GM12878 (cell line): ENCODE measurements around the gene F10. TPM values are rescaled to one million over a fixed set of nuclear protein-coding genes. Genes with fewer than 3 reads are reported as not detected.

Source experiments
- ATAC-seq: fragments of 200-7000 bp; cut with Tn5 transposase; 3 replicates; pipeline ENCODE4 v1.9.1; 2020; ENCODE audit warnings: mild to moderate bottlenecking, moderate library complexity
- BruUV-seq: library from RNA; stranded (reverse); fragments of 400-500 nt; replicated peaks from 2 replicates; lab custom pipeline; 2021; lab: Mats Ljungman, UMichigan
- CTCF ChIA-PET: fragments of 300-600 bp; sonication (Branson Sonifier 250); formaldehyde crosslinking; extraction: SDS; loops from one replicate; lab custom pipeline; 2021; ENCODE audit warnings: inconsistent platforms; lab: Yijun Ruan, JAX
- POLR2A ChIA-PET: fragments of 350-600 bp; formaldehyde crosslinking; extraction: SDS; loops from one replicate; lab custom pipeline; 2021; ENCODE audit warnings: inconsistent platforms; lab: Charles Lee
- RAD21 ChIA-PET: fragments of 300-600 bp; sonication (Branson Sonifier 250); formaldehyde crosslinking; loops from one replicate; lab custom pipeline; 2023; ENCODE audit warnings: antibody characterized with exemption; ENCODE audit not compliant: unreplicated experiment; lab: Charles Lee
- SMC1A ChIA-PET: fragments of 300-600 bp; sonication (Branson Sonifier 250); formaldehyde crosslinking; loops from one replicate; lab custom pipeline; 2023; ENCODE audit not compliant: unreplicated experiment, uncharacterized antibody; lab: Charles Lee
- DNase-seq: peaks from one replicate; pipeline ENCODE4 v3.0.0-alpha.2; 2011; ENCODE audit warnings: low read depth, low spot score
- FAIRE-seq: peaks from 3 replicates; lab custom pipeline; 2011; peaks lifted over from hg19 to GRCh38; lab: Jason Lieb, UNC
- H2AFZ ChIP-seq: 2 replicates; pipeline ENCODE4 v1.6.0; 2011; ENCODE audit warnings: low read depth, low read length, control low read depth; ENCODE audit not compliant: control insufficient read depth
- H3K27ac ChIP-seq: 2 replicates; pipeline ENCODE4 v1.5.1; 2011; ENCODE audit warnings: control low read depth; ENCODE audit not compliant: control insufficient read depth, insufficient read depth
- H3K27me3 ChIP-seq, 2 experiments: replicated peaks in 1 of 2; 2 replicates each; pipeline versions ENCODE4 v1.6.0 to v1.6.1; 2011; ENCODE audit warnings: low read length in 1 of 2; ENCODE audit not compliant: control insufficient read depth in 2 of 2, insufficient read depth in 2 of 2
- H3K36me3 ChIP-seq, 2 experiments: 2 replicates each; pipeline ENCODE4 v1.5.1; 2011; ENCODE audit warnings: low read length in 1 of 2; ENCODE audit not compliant: control insufficient read depth in 2 of 2, insufficient read depth in 2 of 2
- H3K4me1 ChIP-seq: 2 replicates; pipeline ENCODE4 v1.6.1; 2011; ENCODE audit warnings: mild to moderate bottlenecking, low read length, moderate library complexity, mixed read lengths; ENCODE audit not compliant: control insufficient read depth, insufficient read depth
- H3K4me2 ChIP-seq: 2 replicates; pipeline ENCODE4 v1.6.0; 2011; ENCODE audit warnings: control low read depth; ENCODE audit not compliant: control insufficient read depth, insufficient read depth
- H3K4me3 ChIP-seq: fragments of 200-600 bp; sonication (generic); 2 replicates; pipeline ENCODE4 v1.5.1; 2016
- H3K79me2 ChIP-seq: 2 replicates; pipeline ENCODE4 v1.6.0; 2011; ENCODE audit warnings: low read length; ENCODE audit not compliant: control insufficient read depth, insufficient read depth
- H3K9ac ChIP-seq: 2 replicates; pipeline ENCODE4 v1.8.0; 2011; ENCODE audit warnings: low read length, control low read depth, mixed read lengths; ENCODE audit not compliant: control insufficient read depth, insufficient read depth
- H3K9me3 ChIP-seq: replicated peaks from 3 replicates; pipeline ENCODE4 v1.5.1; 2011; ENCODE audit warnings: mild to moderate bottlenecking, low read length; ENCODE audit not compliant: control insufficient read depth, insufficient read depth
- H4K20me1 ChIP-seq: 2 replicates; pipeline ENCODE4 v1.6.0; 2011; ENCODE audit not compliant: control insufficient read depth, insufficient read depth
- CBFB ChIP-seq: IDR thresholded peaks from 2 replicates; pipeline ENCODE4 v1.6.1; 2016; ENCODE audit warnings: antibody characterized with exemption, low read depth
- CEBPB ChIP-seq, 2 experiments: fragments of 150-350 bp in 1 of 2; IDR thresholded peaks; 2 replicates each; pipeline ENCODE4 v1.6.1; 2012 to 2014; ENCODE audit warnings: low read depth in 2 of 2, low read length in 2 of 2, borderline replicate concordance in 1 of 2, inconsistent platforms in 1 of 2
- CEBPZ ChIP-seq: fragments of 150-350 bp; IDR thresholded peaks from 2 replicates; pipeline ENCODE4 v1.6.1; 2016; ENCODE audit warnings: low read depth, low read length
- CREB1 ChIP-seq: IDR thresholded peaks from 2 replicates; pipeline ENCODE4 v1.6.1; 2012; ENCODE audit warnings: low read depth, mild to moderate bottlenecking, inconsistent platforms
- EED ChIP-seq: sonication (generic); IDR thresholded peaks from 2 replicates; pipeline ENCODE4 v1.6.1; 2016; ENCODE audit warnings: antibody characterized with exemption, low read depth
- EP300 ChIP-seq, 2 experiments: fragments of 150-350 bp in 1 of 2; IDR thresholded peaks; 2 replicates each; pipeline ENCODE4 v1.6.1; 2011 to 2012; ENCODE audit warnings: low read depth in 2 of 2, low read length in 2 of 2, borderline replicate concordance in 1 of 2, improper control_type of control experiment in 1 of 2, inconsistent platforms in 1 of 2; ENCODE audit not compliant: control insufficient read depth in 1 of 2
- ESRRA ChIP-seq: IDR thresholded peaks from 2 replicates; pipeline ENCODE4 v1.6.1; 2012; ENCODE audit warnings: mild to moderate bottlenecking, low read length, improper control_type of control experiment
- ETV6 ChIP-seq, 2 experiments: fragments of 450-650 bp in 1 of 2; IDR thresholded peaks in 1 of 2; conservative IDR thresholded peaks in 1 of 2; 2 replicates each; pipeline ENCODE4 v1.6.1; 2014; ENCODE audit warnings: antibody characterized with exemption in 1 of 2, borderline replicate concordance in 1 of 2, low read depth in 1 of 2, mild to moderate bottlenecking in 1 of 2, moderate library complexity in 1 of 2
- EZH2 ChIP-seq: IDR thresholded peaks from 2 replicates; pipeline ENCODE4 v1.6.1; 2012; ENCODE audit warnings: low read depth, mild to moderate bottlenecking, control low read depth, inconsistent platforms, low read length, borderline replicate concordance; ENCODE audit not compliant: control insufficient read depth
- GABPA ChIP-seq: IDR thresholded peaks from 2 replicates; pipeline ENCODE4 v1.6.1; 2014; ENCODE audit warnings: antibody characterized with exemption, low read depth, mild to moderate bottlenecking, inconsistent platforms
- HDGF ChIP-seq: fragments of 450-650 bp; IDR thresholded peaks from 2 replicates; pipeline ENCODE4 v1.6.1; 2016; ENCODE audit warnings: antibody characterized with exemption
- POLR2AphosphoS2 ChIP-seq: IDR thresholded peaks from 2 replicates; pipeline ENCODE4 v1.6.1; 2011; ENCODE audit warnings: low read depth, mild to moderate bottlenecking, low read length, improper control_type of control experiment, moderate library complexity
- SIX5 ChIP-seq: IDR thresholded peaks from 2 replicates; pipeline ENCODE4 v1.6.1; 2011; ENCODE audit warnings: mild to moderate bottlenecking, low read depth, low read length, moderate library complexity; ENCODE audit not compliant: severe bottlenecking
- ZNF217 ChIP-seq: fragments of 450-650 bp; IDR thresholded peaks from 2 replicates; pipeline ENCODE4 v1.6.1; 2017; ENCODE audit warnings: antibody characterized with exemption, mild to moderate bottlenecking
- WGBS: methylation state at CpG from one replicate; pipeline ENCODE4 v1.1.6; 2016; ENCODE audit warnings: low lambda C conversion rate; ENCODE audit not compliant: insufficient replicate concordance, insufficient coverage; ENCODE audit errors: missing lambda C conversion rate; 5-methylcytosine and 5-hydroxymethylcytosine counted together
- in situ Hi-C: fragments of 300-500 bp; cut with MboI; formaldehyde crosslinking; loops from 9 replicates; pipeline ENCODE4 v1.14.3; 2018; ENCODE audit warnings: mixed read lengths
- intact Hi-C: fragments of 100-400 bp; cut with micrococcal nuclease; formaldehyde crosslinking; loops from one replicate; pipeline ENCODE4 v1.14.2; 2022; ENCODE audit not compliant: unreplicated experiment
- polyA plus RNA-seq, 11 experiments: library from polyadenylated mRNA; depleted of rRNA in 4 of 11; unstranded in 6 of 11; stranded (reverse) in 5 of 11; fragments of >200 nt; fragmentation: Nextera tagmentation in 4 of 11; fragmentation: Illumina TruSeq in 1 of 11; extraction: Ambion mirVana in 4 of 11; extraction: Trizol in 1 of 11; gene quantifications; 1 replicate in 1 of 11; 2 replicates in 10 of 11; pipeline versions ENCODE4 v1.2.1 to v1.2.3, GENCODE V29; 2011 to 2016; ENCODE audit warnings: inconsistent platforms in 2 of 11, missing spikeins in 2 of 11, low read depth in 1 of 11
- total RNA-seq, 4 experiments: library from RNA; depleted of rRNA in 3 of 4; stranded (reverse); fragments of >200 nt in 3 of 4; fragmentation: Illumina TruSeq in 1 of 4; extraction: Trizol in 1 of 4; gene quantifications; 2 replicates each; pipeline versions ENCODE4 v1.2.1 to v1.2.3, GENCODE V29; 2013 to 2021
- TF ChIP-seq, protein P1 (sequence below): fragments of 450-650 bp; IDR thresholded peaks from 2 replicates; pipeline ENCODE4 v1.6.1; 2017; ENCODE audit warnings: mild to moderate bottlenecking, moderate library complexity

Gene F10
- total and polyA plus RNA-seq, 10 of the 15 experiments (the other 5 are each of a cell fraction or from before 2014, with no cell fraction given), result not detected

DNA sequence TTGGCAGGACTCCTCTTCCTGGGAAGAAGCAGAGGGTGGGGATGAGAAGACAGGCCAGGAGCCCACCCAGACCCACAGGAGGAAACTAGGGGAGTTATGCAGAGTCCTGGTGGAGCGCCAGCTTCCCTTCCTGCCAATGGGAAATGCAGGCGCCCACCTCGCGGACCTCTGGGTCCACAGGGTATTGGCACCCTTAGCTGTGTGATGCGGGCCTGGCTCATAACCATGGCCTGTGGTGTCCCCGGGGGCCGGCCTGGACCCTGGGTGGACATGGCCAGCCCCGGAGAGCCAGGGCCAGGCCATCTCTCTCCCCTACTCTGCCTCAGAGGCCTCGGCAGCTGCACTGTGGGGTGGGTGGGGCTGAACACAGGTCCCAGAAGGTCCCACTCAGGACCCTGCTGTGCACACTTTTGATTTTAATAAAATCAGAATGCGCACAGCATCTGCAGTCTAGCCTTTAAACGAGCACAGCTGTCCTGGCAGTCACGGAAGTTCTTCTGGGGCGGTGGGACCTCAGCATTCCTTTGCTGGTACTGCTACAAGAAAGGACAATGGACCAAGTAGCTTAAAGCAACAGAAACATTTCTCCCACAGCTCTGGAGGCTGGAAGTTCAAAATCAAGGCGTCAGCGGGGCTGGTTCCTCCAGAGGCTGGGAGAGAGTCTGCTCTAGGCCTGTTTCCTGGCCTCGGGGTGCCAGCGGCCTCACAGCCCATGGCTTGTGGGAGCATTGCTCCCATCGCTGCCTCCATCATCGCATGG lies 1.8 kb downstream of the F10 start:
- Histone ChIP-seq H3K9ac (no peak overlapping the region), H3K4me1 (no peaks in the 10 kb centered on the region), H3K79me2 (no peaks in the 10 kb centered on the region), H2AFZ (no peak overlapping the region), H3K9me3 (no peaks in the 10 kb centered on the region), H3K27me3 (no peaks in the 10 kb centered on the region), H3K4me3 (no peak overlapping the region), H3K27ac (no peak overlapping the region), H3K36me3 (no peaks in the 10 kb centered on the region), H3K4me2 (no peak overlapping the region), H4K20me1 (no peaks in the 10 kb centered on the region)
- ChIA-PET SMC1A (no interaction called here), CTCF (no interaction called here), POLR2A (no interaction called here), RAD21 (no interaction called here)
- FAIRE-seq, result no peak
- 65% methylated on average over 19 of the region's 19 CpGs for WGBS
- no peak for ATAC-seq
- intact Hi-C loops, result loop anchor here (10.0 kb wide), 1 partner anchor 180 kb away; no protein-coding TSS in a partner anchor
- in situ Hi-C loops, result no loop called here
- no peak for DNase-seq
- BruUV-seq, result no TSS peak
- no peak for TF ChIP-seq HDGF
- no peak for TF ChIP-seq CREB1
- no peak for TF ChIP-seq EED
- no peak for TF ChIP-seq POLR2AphosphoS2
- no peak for TF ChIP-seq CEBPZ
- TF ChIP-seq GABPA, result no peak
- TF ChIP-seq, protein P1, sequence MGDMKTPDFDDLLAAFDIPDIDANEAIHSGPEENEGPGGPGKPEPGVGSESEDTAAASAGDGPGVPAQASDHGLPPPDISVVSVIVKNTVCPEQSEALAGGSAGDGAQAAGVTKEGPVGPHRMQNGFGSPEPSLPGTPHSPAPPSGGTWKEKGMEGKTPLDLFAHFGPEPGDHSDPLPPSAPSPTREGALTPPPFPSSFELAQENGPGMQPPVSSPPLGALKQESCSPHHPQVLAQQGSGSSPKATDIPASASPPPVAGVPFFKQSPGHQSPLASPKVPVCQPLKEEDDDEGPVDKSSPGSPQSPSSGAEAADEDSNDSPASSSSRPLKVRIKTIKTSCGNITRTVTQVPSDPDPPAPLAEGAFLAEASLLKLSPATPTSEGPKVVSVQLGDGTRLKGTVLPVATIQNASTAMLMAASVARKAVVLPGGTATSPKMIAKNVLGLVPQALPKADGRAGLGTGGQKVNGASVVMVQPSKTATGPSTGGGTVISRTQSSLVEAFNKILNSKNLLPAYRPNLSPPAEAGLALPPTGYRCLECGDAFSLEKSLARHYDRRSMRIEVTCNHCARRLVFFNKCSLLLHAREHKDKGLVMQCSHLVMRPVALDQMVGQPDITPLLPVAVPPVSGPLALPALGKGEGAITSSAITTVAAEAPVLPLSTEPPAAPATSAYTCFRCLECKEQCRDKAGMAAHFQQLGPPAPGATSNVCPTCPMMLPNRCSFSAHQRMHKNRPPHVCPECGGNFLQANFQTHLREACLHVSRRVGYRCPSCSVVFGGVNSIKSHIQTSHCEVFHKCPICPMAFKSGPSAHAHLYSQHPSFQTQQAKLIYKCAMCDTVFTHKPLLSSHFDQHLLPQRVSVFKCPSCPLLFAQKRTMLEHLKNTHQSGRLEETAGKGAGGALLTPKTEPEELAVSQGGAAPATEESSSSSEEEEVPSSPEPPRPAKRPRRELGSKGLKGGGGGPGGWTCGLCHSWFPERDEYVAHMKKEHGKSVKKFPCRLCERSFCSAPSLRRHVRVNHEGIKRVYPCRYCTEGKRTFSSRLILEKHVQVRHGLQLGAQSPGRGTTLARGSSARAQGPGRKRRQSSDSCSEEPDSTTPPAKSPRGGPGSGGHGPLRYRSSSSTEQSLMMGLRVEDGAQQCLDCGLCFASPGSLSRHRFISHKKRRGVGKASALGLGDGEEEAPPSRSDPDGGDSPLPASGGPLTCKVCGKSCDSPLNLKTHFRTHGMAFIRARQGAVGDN, result no peak
- TF ChIP-seq CBFB, result no peak
- TF ChIP-seq ZNF217, result no peak
- TF ChIP-seq SIX5, result no peak
- TF ChIP-seq CEBPB (IDR thresholded peaks at IDR 0.05; ENCODE audit: borderline replicate concordance in 1 of 2, low read depth in 2 of 2, low read length in 2 of 2), result no peak
- no peak for TF ChIP-seq EZH2
- no peak for TF ChIP-seq EP300 (IDR thresholded peaks at IDR 0.05; ENCODE audit: borderline replicate concordance in 1 of 2, control insufficient read depth in 1 of 2, low read depth in 2 of 2, low read length in 2 of 2)
- no peak for TF ChIP-seq ESRRA
- no peak for TF ChIP-seq ETV6 (conservative IDR thresholded peaks at IDR 0.05 in 1 of 2, IDR thresholded peaks at IDR 0.05 in 1 of 2; ENCODE audit: borderline replicate concordance in 1 of 2, low read depth in 1 of 2)
